SKM-1 (cell line): ENCODE measurements around the gene WIPF1.
A peak's percentile ranks its signal among the peaks of the same experiment; 100 is the strongest.

Experiments
- DNase-seq: peaks from one replicate; lab custom pipeline; 2025; ENCODE audit not compliant: unreplicated experiment; lab: John Stamatoyannopoulos, UW

WIPF1 gene

GRCh38 chr2:174545240-174545639 lies 52.4 kb downstream of the WIPF1 start:
- no peak for DNase-seq

- no peak for DNase-seq
Measured at GRCh38 chr2:174544802-174545201, 52.8 kb downstream of the WIPF1 start.

GRCh38 chr2:174544156-174544555 lies 53.4 kb downstream of the WIPF1 start:
- DNase-seq = no peak

GRCh38 chr2:174540893-174541292 lies 56.7 kb downstream of the WIPF1 start:
- no peak for DNase-seq

- DNase-seq = no peak
Measured at GRCh38 chr2:174535757-174536703, 61.6 kb downstream of the WIPF1 start.

GRCh38 chr2:174535083-174535482 lies 62.5 kb downstream of the WIPF1 start:
- no peak for DNase-seq

- DNase-seq = no peak
Measured at GRCh38 chr2:174529916-174530315, 67.7 kb downstream of the WIPF1 start.

GRCh38 chr2:174527959-174528358 lies 69.6 kb downstream of the WIPF1 start:
- DNase-seq = no peak

GRCh38 chr2:174527101-174527721 lies 70.4 kb downstream of the WIPF1 start:
- DNase-seq = no peak

- DNase-seq = peak; percentile 37
Measured at GRCh38 chr2:174524527-174524926, 73.1 kb downstream of the WIPF1 start.

- DNase-seq = peak; percentile 59
Measured at GRCh38 chr2:174522553-174522952, 75.1 kb downstream of the WIPF1 start.

- DNase-seq = no peak
Measured at GRCh38 chr2:174518395-174518794, 79.2 kb downstream of the WIPF1 start.

GRCh38 chr2:174516501-174517378 lies 80.9 kb downstream of the WIPF1 start:
- DNase-seq = no peak

- DNase-seq = no peak
Measured at GRCh38 chr2:174512345-174512744, 85.3 kb downstream of the WIPF1 start.

- no peak for DNase-seq
Measured at GRCh38 chr2:174511580-174512260, 85.9 kb downstream of the WIPF1 start.

GRCh38 chr2:174510583-174511189 lies 86.9 kb downstream of the WIPF1 start:
- DNase-seq = no peak
